ENCODE measurements around the gene EFNA5.

DNA sequence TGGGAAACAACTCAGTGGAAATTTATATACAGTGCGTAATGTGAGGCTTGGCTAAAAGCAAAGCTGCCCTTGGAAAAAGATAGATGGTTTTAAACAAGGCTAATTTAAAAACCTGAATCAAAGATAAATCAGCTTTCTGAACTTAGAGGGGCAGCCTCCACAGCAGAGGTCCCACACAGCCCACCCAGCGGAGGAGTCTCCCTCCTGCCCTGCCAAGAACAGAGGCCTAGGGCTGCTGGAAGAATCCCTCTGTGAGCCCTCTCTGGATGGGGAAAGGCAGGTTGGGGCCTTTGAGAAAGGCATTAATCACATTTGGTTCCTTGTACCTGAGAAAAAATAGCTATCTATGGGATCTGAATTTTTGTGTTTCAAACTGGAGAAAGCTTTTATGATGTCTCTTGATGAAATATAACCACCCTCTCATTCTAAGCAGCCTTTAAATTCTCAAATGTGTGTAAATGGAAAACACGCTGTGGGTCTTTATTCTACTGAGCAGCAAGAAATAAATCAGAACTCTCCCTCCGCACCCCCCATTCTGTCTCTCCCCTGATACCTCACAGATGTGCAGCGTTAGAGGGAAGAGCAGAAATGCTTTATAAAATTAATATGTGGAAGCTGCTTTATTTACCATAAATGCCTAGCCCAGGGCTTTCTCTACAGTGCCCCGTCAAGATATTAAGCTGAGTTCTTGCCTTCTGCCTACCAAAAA is 329.2 kb downstream of the EFNA5 start:
- TF ChIP-seq EZH2 (IDR thresholded peaks at IDR 0.05; ENCODE audit: insufficient read depth, poor library complexity, severe bottlenecking) (no peak), EZH2phosphoT487 (IDR thresholded peaks at IDR 0.05; ENCODE audit: insufficient read depth, low read depth) (no peak)
